MM.1S (cell line): Measurements from ENCODE around the gene KSR2.

Source experiments
- DNase-seq: peaks from one replicate; pipeline ENCODE4 v3.0.0-alpha.2; 2015
- H2AFZ ChIP-seq: fragments of 300-600 bp; sonication (generic); 2 replicates; pipeline ENCODE4 v1.6.0; 2016; ENCODE audit warnings: antibody characterized with exemption, low read length
- H3F3A ChIP-seq: fragments of 300-600 bp; sonication (generic); 2 replicates; pipeline ENCODE4 v1.6.1; 2016; ENCODE audit warnings: mild to moderate bottlenecking, antibody characterized with exemption, low read length, moderate library complexity, mixed read lengths; ENCODE audit not compliant: insufficient read depth
- H3K27ac ChIP-seq: fragments of 300-600 bp; sonication (generic); 2 replicates; pipeline ENCODE4 v1.5.1; 2016; ENCODE audit warnings: mild to moderate bottlenecking, low read length
- H3K27me3 ChIP-seq: fragments of 300-600 bp; sonication (generic); replicated peaks from 2 replicates; pipeline ENCODE4 v1.6.0; 2016; ENCODE audit warnings: low read length; ENCODE audit not compliant: insufficient read depth
- H3K36me3 ChIP-seq: fragments of 300-600 bp; sonication (generic); replicated peaks from 2 replicates; pipeline ENCODE4 v1.6.1; 2016; ENCODE audit warnings: mild to moderate bottlenecking, low read length, mixed read lengths; ENCODE audit not compliant: insufficient read depth
- H3K4me1 ChIP-seq: fragments of 300-600 bp; sonication (generic); 2 replicates; pipeline ENCODE4 v1.6.1; 2016; ENCODE audit warnings: low read length, mixed read lengths
- H3K4me2 ChIP-seq: fragments of 300-600 bp; sonication (generic); 2 replicates; pipeline ENCODE4 v1.6.0; 2016; ENCODE audit warnings: low read depth, low read length
- H3K4me3 ChIP-seq: fragments of 300-600 bp; sonication (generic); 2 replicates; pipeline ENCODE4 v1.5.1; 2016; ENCODE audit warnings: low read length, mixed read lengths
- H3K79me2 ChIP-seq: fragments of 300-600 bp; sonication (generic); 2 replicates; pipeline ENCODE4 v1.6.1; 2016; ENCODE audit warnings: mixed run types, low read length, mixed read lengths
- H3K9ac ChIP-seq: fragments of 300-600 bp; sonication (generic); 2 replicates; pipeline ENCODE4 v1.6.1; 2016; ENCODE audit warnings: low read length, mixed read lengths
- H3K9me2 ChIP-seq: fragments of 300-600 bp; sonication (generic); replicated peaks from 2 replicates; pipeline ENCODE4 v1.6.1; 2016; ENCODE audit warnings: mild to moderate bottlenecking, low read length, mixed read lengths; ENCODE audit not compliant: insufficient read depth
- H3K9me3 ChIP-seq: fragments of 300-600 bp; sonication (generic); replicated peaks from 2 replicates; pipeline ENCODE4 v1.6.1; 2016; ENCODE audit warnings: mild to moderate bottlenecking, low read length, mixed read lengths; ENCODE audit not compliant: insufficient read depth
- H4K20me1 ChIP-seq: fragments of 300-600 bp; sonication (generic); 2 replicates; pipeline ENCODE4 v1.6.1; 2016; ENCODE audit warnings: mild to moderate bottlenecking, low read length, moderate library complexity, mixed read lengths; ENCODE audit not compliant: insufficient read depth
- EZH2 ChIP-seq: fragments of 300-600 bp; sonication (generic); optimal IDR thresholded peaks from 2 replicates; pipeline ENCODE3; 2017; ENCODE audit warnings: low read depth, mild to moderate bottlenecking, antibody characterized with exemption, low read length, mixed read lengths
- EZH2phosphoT487 ChIP-seq: fragments of 300-600 bp; sonication (generic); IDR thresholded peaks from 2 replicates; pipeline ENCODE4 v1.6.1; 2018; ENCODE audit warnings: antibody characterized with exemption, low read length
- TF ChIP-seq, protein P1 (sequence below): fragments of 300-600 bp; sonication (generic); IDR thresholded peaks from 2 replicates; pipeline ENCODE4 v1.5.1; 2016; ENCODE audit warnings: antibody characterized with exemption, low read length, mixed read lengths

The KSR2 gene

DNA sequence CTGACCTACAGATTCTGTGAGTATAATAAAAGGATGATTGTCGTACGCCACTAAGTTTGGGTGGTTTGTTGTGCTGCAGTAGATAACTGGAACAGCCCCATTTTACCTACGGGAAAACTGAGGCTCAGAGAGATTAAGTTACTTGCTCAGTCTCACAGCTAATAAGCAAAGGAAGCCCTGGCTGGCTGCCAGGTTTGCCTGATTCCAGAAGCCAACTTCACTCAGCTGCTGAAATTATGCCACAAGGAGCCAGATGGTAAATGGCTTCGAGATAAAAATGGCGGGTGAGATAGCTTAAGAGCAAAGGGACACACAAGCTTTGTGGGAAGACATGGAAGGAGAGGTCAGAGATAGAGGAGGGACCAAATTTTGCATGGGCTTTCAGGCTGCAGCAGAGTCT lies 415.8 kb downstream of the KSR2 start:
- no peak overlapping the region for H3K9ac ChIP-seq
- no peaks in the 10 kb centered on the region for H3K9me3 ChIP-seq
- DNase-seq: no peak
- H3K27ac ChIP-seq: no peak overlapping the region
- no peak overlapping the region for H3K4me3 ChIP-seq
- H3K36me3 ChIP-seq: no peaks in the 10 kb centered on the region
- no peak overlapping the region for H3K4me2 ChIP-seq
- no peaks in the 10 kb centered on the region for H3F3A ChIP-seq
- no peaks in the 10 kb centered on the region for H3K9me2 ChIP-seq
- no peaks in the 10 kb centered on the region for H3K4me1 ChIP-seq
- no peaks in the 10 kb centered on the region for H4K20me1 ChIP-seq
- H3K27me3 ChIP-seq: no peaks in the 10 kb centered on the region
- no peaks in the 10 kb centered on the region for H3K79me2 ChIP-seq
- TF ChIP-seq EZH2 (no peak), EZH2phosphoT487 (no peak)
- TF ChIP-seq, protein P1, sequence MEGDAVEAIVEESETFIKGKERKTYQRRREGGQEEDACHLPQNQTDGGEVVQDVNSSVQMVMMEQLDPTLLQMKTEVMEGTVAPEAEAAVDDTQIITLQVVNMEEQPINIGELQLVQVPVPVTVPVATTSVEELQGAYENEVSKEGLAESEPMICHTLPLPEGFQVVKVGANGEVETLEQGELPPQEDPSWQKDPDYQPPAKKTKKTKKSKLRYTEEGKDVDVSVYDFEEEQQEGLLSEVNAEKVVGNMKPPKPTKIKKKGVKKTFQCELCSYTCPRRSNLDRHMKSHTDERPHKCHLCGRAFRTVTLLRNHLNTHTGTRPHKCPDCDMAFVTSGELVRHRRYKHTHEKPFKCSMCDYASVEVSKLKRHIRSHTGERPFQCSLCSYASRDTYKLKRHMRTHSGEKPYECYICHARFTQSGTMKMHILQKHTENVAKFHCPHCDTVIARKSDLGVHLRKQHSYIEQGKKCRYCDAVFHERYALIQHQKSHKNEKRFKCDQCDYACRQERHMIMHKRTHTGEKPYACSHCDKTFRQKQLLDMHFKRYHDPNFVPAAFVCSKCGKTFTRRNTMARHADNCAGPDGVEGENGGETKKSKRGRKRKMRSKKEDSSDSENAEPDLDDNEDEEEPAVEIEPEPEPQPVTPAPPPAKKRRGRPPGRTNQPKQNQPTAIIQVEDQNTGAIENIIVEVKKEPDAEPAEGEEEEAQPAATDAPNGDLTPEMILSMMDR: no peak
- H2AFZ ChIP-seq: no peak overlapping the region

- H3K9me2 ChIP-seq: no peaks in the 10 kb centered on the region
- DNase-seq: no peak
- no peaks in the 10 kb centered on the region for H3F3A ChIP-seq
Observed at GRCh38 chr12:117551665-117552064, 417.1 kb downstream of the KSR2 start.

GRCh38 chr12:117547209-117547608 lies 421.6 kb downstream of the KSR2 start:
- H3K9ac ChIP-seq: no peak overlapping the region
- no peak for DNase-seq
- no peaks in the 10 kb centered on the region for H4K20me1 ChIP-seq
- no peaks in the 10 kb centered on the region for H3K4me1 ChIP-seq
- H3K27ac ChIP-seq: no peak overlapping the region
- H3K27me3 ChIP-seq: no peaks in the 10 kb centered on the region
- no peaks in the 10 kb centered on the region for H3K9me2 ChIP-seq
- no peaks in the 10 kb centered on the region for H3F3A ChIP-seq
- TF ChIP-seq EZH2phosphoT487: no peak
- TF ChIP-seq EZH2: no peak
- TF ChIP-seq, protein P1: no peak
- no peaks in the 10 kb centered on the region for H3K9me3 ChIP-seq
- no peak overlapping the region for H2AFZ ChIP-seq
- H3K79me2 ChIP-seq: no peaks in the 10 kb centered on the region
- no peak overlapping the region for H3K4me3 ChIP-seq
- H3K4me2 ChIP-seq: no peak overlapping the region
- no peaks in the 10 kb centered on the region for H3K36me3 ChIP-seq

More at GRCh38 chr12:117551665-117552064, 417.1 kb downstream of the KSR2 start:
- TF ChIP-seq EZH2 (no peak), EZH2phosphoT487 (no peak)
- TF ChIP-seq, protein P1: no peak
- H3K9ac ChIP-seq: no peak overlapping the region
- no peaks in the 10 kb centered on the region for H3K9me3 ChIP-seq
- no peaks in the 10 kb centered on the region for H3K27me3 ChIP-seq
- no peak overlapping the region for H3K4me2 ChIP-seq
- H2AFZ ChIP-seq: no peak overlapping the region
- no peaks in the 10 kb centered on the region for H3K79me2 ChIP-seq
- H4K20me1 ChIP-seq: no peaks in the 10 kb centered on the region
- no peak overlapping the region for H3K4me3 ChIP-seq
- no peaks in the 10 kb centered on the region for H3K36me3 ChIP-seq
- H3K4me1 ChIP-seq: no peaks in the 10 kb centered on the region
- no peak overlapping the region for H3K27ac ChIP-seq
